HPDE6-E6E7 (cell line): ENCODE measurements around the gene TTC21A.

Source experiments
- DNase-seq: peaks from one replicate; pipeline ENCODE4 v3.0.0; 2011; ENCODE audit warnings: missing footprints; ENCODE audit errors: extremely low spot score

The TTC21A gene

GRCh38 chr3:39180546-39181346, 73.3 kb downstream of the TTC21A start:
- peak; percentile 49 for DNase-seq

DNA sequence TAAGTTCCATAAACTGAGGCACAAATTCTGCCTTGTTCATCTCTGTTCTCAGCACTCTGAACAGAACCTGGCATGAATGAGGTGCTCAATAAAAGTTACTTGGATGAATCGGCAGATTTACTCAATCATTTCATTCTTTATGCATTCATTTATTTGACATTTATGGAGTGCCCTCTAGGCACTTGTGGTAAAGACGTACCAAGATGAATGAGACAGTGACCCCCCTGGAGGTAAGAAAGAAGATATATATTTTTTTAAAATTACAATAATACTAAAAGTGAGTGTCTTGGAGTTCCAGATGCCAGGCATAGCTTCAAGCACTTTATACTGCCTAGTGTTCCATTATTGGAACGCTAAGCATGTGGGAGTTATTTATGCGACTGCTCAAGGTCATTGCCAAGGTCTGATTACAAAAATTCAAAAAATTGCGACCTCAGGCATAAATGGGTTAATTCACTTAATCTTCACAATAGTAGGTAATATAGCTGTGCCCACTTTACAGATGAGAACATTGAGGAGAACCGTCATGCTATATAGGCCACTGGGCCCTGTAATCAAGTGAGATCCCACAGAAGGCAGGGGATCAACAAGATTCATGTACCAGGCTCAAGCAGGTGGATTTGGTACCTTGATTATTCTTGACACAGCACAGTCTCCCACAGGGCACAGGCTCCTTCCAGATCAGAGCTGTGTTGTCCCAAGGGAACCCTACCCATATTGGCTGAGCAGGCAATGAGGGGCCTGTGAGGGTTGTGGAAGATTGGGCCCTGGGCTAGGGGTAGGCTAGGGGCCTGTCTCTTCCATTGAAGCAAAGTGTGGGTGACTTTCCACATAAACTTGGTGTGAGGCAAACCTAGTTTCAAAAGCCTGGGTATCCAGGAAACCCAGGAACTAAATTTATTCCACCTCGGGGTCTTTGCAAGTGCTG, 74.2 kb downstream of the TTC21A start:
- no peak for DNase-seq

- no peak for DNase-seq
Observed at GRCh38 chr3:39183211-39184080, 76.0 kb downstream of the TTC21A start.

DNA sequence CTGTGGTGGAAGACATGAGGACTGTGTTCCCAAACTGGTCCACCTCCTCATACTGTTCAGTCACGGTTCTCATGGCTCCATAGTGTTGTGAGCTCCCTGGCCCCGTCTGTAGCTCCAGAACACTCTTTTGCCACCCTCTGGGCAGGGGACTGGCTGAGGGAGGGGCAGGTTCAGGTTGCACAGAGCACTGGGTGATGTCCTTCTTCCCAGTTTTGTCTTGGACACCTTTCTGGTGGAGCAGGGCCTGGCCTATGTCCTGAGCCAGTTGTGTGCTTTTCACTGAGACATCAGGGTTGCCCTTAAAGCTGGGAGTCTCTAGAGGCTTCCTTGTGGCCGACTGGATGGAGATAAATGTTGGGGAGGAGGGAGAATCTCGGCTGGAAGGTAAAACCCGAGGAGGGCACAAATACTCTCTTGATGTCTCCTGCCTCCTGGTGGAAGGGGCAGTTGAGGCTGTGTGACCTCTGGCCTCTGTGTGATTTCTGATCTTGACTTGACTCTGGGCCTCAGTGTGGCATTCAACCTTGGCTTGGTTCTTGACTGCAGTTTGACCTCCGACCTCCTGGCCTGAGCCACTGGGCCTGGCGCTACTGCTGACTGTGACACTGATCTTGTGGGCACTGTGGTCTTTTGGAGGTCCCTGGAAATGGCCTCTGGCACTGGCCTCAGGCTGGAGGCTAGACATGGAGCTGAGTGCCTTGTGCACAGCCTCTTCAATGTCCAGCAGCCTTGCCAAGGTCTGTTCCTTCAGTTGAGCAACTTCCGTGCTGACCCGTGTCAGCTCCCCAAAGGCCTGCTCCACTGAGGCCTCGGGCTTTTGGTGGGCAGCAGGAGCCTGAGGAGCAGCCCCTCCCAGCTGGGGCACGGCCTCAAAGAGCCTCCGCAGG, 76.8 kb downstream of the TTC21A start:
- DNase-seq = no peak

GRCh38 chr3:39184968-39185285, 77.4 kb downstream of the TTC21A start:
- no peak for DNase-seq

- no peak for DNase-seq
Observed at GRCh38 chr3:39185326-39185958, 78.0 kb downstream of the TTC21A start.

DNA sequence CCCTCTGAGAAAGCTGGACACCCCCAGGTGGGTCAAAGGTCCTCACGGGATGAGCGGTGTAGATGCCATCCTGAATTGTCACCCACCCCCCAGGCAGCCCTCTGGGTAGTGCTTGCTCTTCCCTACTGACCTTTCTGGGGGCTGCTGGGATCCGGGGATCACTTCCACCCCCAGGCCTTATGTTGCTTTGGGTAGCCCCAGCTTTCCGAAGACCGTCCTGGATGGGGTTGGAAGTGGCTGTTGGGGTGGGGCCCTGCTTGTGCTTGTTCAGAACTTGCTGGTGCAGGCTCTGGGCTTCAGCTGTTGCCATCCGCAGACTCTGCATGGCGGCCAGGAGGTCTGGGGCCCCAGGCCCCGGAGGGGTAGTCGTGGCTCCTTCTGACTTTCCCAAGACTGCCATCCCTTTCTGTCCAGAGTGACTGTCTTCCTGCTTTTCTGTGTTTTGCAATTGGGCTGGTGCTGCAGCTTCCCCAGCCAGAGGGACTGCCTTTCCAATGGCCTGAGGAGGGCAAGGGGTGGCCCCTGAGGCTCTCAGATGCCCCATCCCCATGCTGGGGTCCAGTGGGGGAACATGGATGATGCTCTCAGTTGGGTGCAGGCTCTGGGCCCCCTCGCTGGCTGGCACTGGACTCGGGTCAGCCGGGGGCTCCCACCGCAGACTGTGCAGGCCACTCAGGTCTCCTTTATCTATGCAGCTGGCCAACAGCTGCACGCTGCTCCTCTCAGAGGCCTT, 78.6 kb downstream of the TTC21A start:
- DNase-seq = no peak

GRCh38 chr3:39186692-39187151, 79.2 kb downstream of the TTC21A start:
- no peak for DNase-seq

- no peak for DNase-seq
Observed at GRCh38 chr3:39187372-39188155, 80.1 kb downstream of the TTC21A start.
